GM12865 (cell line): Measurements from ENCODE around the gene TLDC2.
"Not testable (repeated sequence)": the region's sequence is repeated elsewhere in the genome, so short reads cannot be mapped to it uniquely, and the experiment has no call there.

Experiments used
- DNase-seq: peaks from one replicate; pipeline ENCODE4 v3.0.0; 2010; ENCODE audit warnings: low read depth
- H3K4me3 ChIP-seq: 2 replicates; pipeline ENCODE4 v1.5.1; 2011; ENCODE audit warnings: mild to moderate bottlenecking, low read depth, low read length, control low read depth
- TF ChIP-seq, protein P1 (sequence below): IDR thresholded peaks from 2 replicates; pipeline ENCODE4 v1.5.1; 2011; ENCODE audit warnings: low read length, control low read depth, low read depth, inconsistent platforms; ENCODE audit not compliant: insufficient read depth; ENCODE audit errors: missing control alignments

Gene TLDC2

DNA sequence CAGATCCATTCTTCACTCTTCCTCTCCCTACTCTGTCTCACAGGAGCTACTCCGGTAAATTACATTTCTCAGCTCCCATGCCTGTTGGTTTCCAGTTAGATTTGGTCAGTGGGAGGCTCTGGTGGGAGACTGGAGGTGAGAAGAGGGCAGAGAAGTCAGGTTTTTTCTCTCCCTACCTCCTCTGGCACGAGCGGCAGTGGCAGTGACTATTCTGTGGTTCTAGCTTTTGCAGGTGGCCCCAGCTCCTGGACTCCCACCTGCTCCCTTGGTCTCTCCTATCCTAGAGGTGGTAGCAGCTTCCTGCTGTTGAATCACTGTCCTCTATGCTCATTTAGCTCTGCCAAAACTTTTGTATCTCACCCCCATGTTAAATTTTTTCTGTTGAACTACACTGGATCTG lies 17.9 kb downstream of the TLDC2 start:
- no peak overlapping the region for H3K4me3 ChIP-seq
- DNase-seq, result no peak
- TF ChIP-seq, protein P1, sequence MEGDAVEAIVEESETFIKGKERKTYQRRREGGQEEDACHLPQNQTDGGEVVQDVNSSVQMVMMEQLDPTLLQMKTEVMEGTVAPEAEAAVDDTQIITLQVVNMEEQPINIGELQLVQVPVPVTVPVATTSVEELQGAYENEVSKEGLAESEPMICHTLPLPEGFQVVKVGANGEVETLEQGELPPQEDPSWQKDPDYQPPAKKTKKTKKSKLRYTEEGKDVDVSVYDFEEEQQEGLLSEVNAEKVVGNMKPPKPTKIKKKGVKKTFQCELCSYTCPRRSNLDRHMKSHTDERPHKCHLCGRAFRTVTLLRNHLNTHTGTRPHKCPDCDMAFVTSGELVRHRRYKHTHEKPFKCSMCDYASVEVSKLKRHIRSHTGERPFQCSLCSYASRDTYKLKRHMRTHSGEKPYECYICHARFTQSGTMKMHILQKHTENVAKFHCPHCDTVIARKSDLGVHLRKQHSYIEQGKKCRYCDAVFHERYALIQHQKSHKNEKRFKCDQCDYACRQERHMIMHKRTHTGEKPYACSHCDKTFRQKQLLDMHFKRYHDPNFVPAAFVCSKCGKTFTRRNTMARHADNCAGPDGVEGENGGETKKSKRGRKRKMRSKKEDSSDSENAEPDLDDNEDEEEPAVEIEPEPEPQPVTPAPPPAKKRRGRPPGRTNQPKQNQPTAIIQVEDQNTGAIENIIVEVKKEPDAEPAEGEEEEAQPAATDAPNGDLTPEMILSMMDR, result no peak

DNA sequence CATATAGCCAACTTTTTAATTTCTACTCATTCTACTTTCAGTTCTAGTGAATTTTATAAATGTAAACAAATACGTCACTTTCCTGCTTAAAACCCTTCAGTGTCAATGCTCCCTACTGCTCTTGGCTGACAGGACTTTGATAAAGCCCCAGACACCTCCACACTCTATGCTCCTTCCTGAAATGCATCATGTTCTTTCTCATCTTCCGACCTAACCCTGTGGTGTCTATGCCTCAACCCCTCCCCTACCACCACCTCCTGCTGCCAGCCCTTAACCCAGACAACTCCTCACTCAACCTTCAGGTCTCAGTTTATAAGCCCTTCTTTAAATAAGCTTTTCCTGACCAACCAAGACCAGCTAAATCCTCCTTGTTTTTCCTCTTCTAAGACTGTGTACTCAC lies 19.1 kb downstream of the TLDC2 start:
- no peak overlapping the region for H3K4me3 ChIP-seq
- TF ChIP-seq, protein P1, result no peak
- no peak for DNase-seq

DNA sequence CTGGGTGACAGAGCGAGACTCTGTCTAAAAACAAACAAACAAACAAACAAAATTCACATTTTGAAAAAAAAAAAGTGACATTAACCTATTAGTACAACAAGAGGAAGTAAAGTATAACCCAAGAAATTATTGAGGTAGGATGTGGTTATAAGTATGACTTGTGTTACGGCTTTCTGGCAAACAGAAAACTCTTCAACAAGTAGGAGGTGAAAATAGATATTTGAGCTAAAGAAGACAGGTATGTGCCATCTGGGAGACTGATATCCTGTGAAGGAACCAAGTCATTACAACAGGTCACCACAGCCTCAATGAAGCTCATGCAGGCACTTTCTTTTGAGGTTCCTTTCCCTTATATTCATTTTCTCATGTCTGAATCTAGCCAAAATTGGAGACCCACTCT lies 28.8 kb downstream of the TLDC2 start:
- TF ChIP-seq, protein P1, result no peak

DNA sequence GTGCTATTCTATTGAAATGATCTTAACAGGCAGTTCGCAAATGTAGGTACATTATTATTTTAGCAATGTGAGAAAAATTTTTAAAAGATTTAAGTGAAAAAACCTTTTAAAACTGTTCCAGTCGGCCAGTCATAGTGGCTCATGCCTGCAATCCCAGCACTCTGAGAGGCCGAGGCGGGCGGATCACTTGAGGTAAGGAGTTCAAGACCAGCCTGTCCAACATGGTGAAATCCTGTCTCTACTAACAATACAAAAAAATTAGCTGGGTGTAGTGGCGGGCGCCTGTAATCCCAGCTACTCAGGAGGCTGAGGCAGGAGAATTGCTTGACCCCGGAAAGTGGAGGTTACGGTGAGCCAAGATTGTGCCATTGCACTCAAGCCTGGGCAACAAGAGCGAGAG lies 29.6 kb downstream of the TLDC2 start:
- not testable (repeated sequence) for DNase-seq, H3K4me3 ChIP-seq

More for the DNA sequence above, 28.8 kb downstream of the TLDC2 start:
- H3K4me3 ChIP-seq, result no peak overlapping the region
- DNase-seq, result no peak

DNA sequence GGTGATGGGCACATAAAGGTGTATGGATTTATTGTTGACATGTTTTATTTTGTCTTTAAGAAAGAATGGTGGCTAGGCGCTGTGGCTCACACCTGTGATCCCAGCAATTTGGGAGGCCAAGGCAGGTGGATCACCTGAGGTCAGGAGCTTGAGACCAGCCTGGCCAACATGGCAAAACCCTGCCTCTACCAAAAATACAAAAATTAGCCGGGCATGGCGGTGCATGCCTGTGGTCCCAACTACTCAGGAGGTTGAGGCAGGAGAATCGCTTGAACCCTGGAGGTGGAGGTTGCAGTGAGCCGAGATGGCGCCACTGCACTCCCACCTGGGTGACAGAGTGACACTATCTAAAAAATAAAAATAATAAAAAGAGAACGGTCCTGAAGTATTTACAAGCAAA lies 30.1 kb downstream of the TLDC2 start:
- H3K4me3 ChIP-seq, DNase-seq: not testable (repeated sequence)

DNA sequence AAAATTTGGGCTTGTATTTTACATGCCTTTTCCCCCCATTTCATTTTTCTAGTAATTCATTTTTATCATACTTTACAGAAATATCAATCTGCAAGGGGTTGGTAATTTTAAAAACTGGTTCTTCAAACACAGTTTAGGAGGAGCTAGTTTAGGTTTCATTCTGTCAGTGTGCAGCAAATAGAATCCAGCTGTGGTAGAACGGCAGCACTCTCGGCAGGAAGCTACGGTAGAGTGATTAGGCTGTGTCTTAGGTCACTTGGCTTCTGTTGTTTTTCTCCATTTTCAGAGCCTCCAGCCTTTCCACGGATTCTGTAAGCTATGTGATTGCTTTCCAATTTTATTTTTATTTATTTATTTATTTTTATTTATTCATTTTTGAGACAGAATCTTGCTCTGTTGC lies 32.7 kb downstream of the TLDC2 start:
- TF ChIP-seq, protein P1, result no peak
- H3K4me3 ChIP-seq, result no peak overlapping the region
- DNase-seq, result peak; percentile 77

DNA sequence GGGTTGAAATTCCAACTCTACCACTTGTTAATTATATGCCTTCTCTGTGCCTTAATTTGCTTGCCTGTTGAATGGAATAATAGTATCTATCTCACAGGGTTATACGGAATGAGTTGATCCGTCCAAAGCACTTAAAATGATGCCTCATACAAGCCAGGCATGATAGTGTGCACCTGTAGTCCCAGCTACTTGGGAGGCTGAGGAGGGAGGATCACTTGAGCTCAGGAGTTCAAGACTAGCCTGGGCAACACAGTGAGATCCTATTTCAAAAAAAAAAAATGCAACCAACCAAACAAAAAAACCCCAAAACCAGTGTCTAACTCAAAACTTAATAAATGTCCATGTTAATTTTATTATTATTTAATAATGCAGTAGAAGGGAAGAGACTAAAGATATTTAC lies 40.3 kb downstream of the TLDC2 start:
- H3K4me3 ChIP-seq, result no peak overlapping the region
- TF ChIP-seq, protein P1, result no peak
- no peak for DNase-seq

DNA sequence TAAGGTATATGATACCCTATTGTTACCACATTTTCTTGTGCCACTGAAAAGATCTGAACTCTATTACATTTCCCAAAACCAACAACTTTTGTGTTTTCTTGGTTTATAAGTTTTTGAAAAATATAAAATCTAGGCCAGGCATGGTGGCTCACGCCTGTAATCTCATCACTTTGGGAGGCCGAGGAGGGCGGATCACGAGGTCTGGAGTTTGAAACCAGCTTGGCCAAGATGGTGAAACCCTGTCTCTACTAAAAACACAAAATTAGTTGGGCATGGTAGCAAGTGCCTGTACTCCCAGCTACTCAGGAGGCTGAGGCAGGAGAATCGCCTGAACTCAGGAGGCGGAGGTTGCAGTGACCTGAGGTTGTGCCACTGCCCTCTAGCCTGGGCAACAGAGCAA lies 41.3 kb downstream of the TLDC2 start:
- no peak for DNase-seq
- TF ChIP-seq, protein P1, result no peak
- no peak overlapping the region for H3K4me3 ChIP-seq
